Measurements from ENCODE around the gene CHRNA7. TPM values are rescaled to one million over a fixed set of nuclear protein-coding genes. Genes with fewer than 3 reads are reported as not detected.

Gene CHRNA7
- total RNA-seq, 1 experiment from 2014 or later = 4.4 TPM

- Histone ChIP-seq H3K4me1 (ENCODE audit: insufficient read depth, low read length) (no peaks in the 10 kb centered on the region), H3K27ac (ENCODE audit: insufficient read length, low read depth, low read length) (no peak overlapping the region), H3K23me2 (ENCODE audit: insufficient read length, low read depth, low read length, poor library complexity, severe bottlenecking) (no peaks in the 10 kb centered on the region), H4K91ac (ENCODE audit: insufficient read length, low read depth, low read length) (no peak overlapping the region), H3K4me2 (ENCODE audit: insufficient read depth, insufficient read length, low read length) (no peak overlapping the region), H3K56ac (ENCODE audit: insufficient read length, low read depth, low read length) (no peak overlapping the region), H3K23ac (ENCODE audit: insufficient read length, low read depth, low read length) (no peak overlapping the region), H3K14ac (ENCODE audit: insufficient read depth, low read length) (no peak overlapping the region), H4K8ac (replicated peaks; ENCODE audit: insufficient read length, low read depth, low read length) (no peak overlapping the region), H2AK5ac (ENCODE audit: insufficient read length, low read length) (no peak overlapping the region), H3K4ac (ENCODE audit: low read depth, low read length) (no peak overlapping the region), H4K20me1 (ENCODE audit: control insufficient read depth, insufficient read depth, insufficient read length) (no peaks in the 10 kb centered on the region), H3K79me2 (ENCODE audit: insufficient read depth, low read length) (no peaks in the 10 kb centered on the region), H3K9ac (ENCODE audit: extremely low read depth, insufficient read length, low read length) (no peak overlapping the region), H2BK15ac (ENCODE audit: low read depth, low read length) (no peak overlapping the region), H3K79me1 (ENCODE audit: insufficient read depth, low read depth, low read length, poor library complexity, severe bottlenecking) (no peaks in the 10 kb centered on the region), H2BK120ac (ENCODE audit: low read depth, low read length, poor library complexity, severe bottlenecking) (no peak overlapping the region), H2BK20ac (ENCODE audit: low read depth, low read length, poor library complexity, severe bottlenecking) (no peak overlapping the region), H3K18ac (ENCODE audit: insufficient read length, low read depth, low read length) (no peak overlapping the region), H2AFZ (ENCODE audit: low read length) (no peak overlapping the region), H3T11ph (ENCODE audit: low read length) (no peak overlapping the region), H2BK5ac (ENCODE audit: insufficient read length, low read length) (no peak overlapping the region), H3K27me3 (ENCODE audit: insufficient read depth, low read length) (no peaks in the 10 kb centered on the region), H4K5ac (ENCODE audit: insufficient read length, low read depth, low read length) (no peak overlapping the region), H3K9me3 (ENCODE audit: control insufficient read depth, low read depth, low read length) (no peaks in the 10 kb centered on the region), H2BK12ac (ENCODE audit: insufficient read length, low read depth, low read length) (no peak overlapping the region)
- DNase-seq = no peak
- no peaks in the 10 kb centered on the region for H3K9me3 Mint-ChIP-seq
- no peak overlapping the region for H3K4me3 Mint-ChIP-seq
- H3K36me3 Mint-ChIP-seq (ENCODE audit: insufficient read depth in 1 of 3, low read depth in 3 of 3) = no peaks in the 10 kb centered on the region
- H3K4me1 Mint-ChIP-seq = no peaks in the 10 kb centered on the region
- H3K27ac Mint-ChIP-seq = no peak overlapping the region
- TF ChIP-seq CTCF (conservative IDR thresholded peaks at IDR 0.05) = no peak
- no peaks in the 10 kb centered on the region; the same call in 1 of the 2 replicates for H3K27me3 Mint-ChIP-seq (ENCODE audit: low read depth)
Observed at GRCh38 chr15:31997711-31998110, 32.6 kb upstream of the CHRNA7 start.
